ENCODE measurements around the gene SGSH.

- TF ChIP-seq PATZ1 (CRISPR knock-in tag; IDR thresholded peaks at IDR 0.05; ENCODE audit: borderline replicate concordance) = no peak
- no peak for TF ChIP-seq ISL1 (CRISPR knock-in tag; IDR thresholded peaks at IDR 0.05)
- no peak for TF ChIP-seq ZNF565 (CRISPR knock-in tag; conservative IDR thresholded peaks at IDR 0.05; ENCODE audit: low read depth)
- no peak for TF ChIP-seq ARNTL (CRISPR knock-in tag; IDR thresholded peaks at IDR 0.05; ENCODE audit: borderline replicate concordance, low read depth)
- no peak for TF ChIP-seq ZFP3 (CRISPR knock-in tag; IDR thresholded peaks at IDR 0.05)
- TF ChIP-seq RARB (CRISPR knock-in tag; IDR thresholded peaks at IDR 0.05) = no peak
- TF ChIP-seq BACH2 (CRISPR knock-in tag; IDR thresholded peaks at IDR 0.05; ENCODE audit: borderline replicate concordance) = no peak
- TF ChIP-seq ZNF8 (CRISPR knock-in tag; IDR thresholded peaks at IDR 0.05) = no peak
- TF ChIP-seq PPARA (CRISPR knock-in tag; IDR thresholded peaks at IDR 0.05; ENCODE audit: borderline replicate concordance) = no peak
- no peak for TF ChIP-seq CREB5 (CRISPR knock-in tag; IDR thresholded peaks at IDR 0.05; ENCODE audit: low read depth)
- no peak for TF ChIP-seq ZNF70 (CRISPR knock-in tag; IDR thresholded peaks at IDR 0.05)
- TF ChIP-seq CSDC2 (CRISPR knock-in tag; IDR thresholded peaks at IDR 0.05) = no peak
- no peak for TF ChIP-seq TSHZ2 (CRISPR knock-in tag; IDR thresholded peaks at IDR 0.05)
Observed at GRCh38 chr17:80169107-80169506, 51.0 kb downstream of the SGSH start.

Data from SK-N-SH treated with all-trans-retinoic acid at 6 μM for 48 hours (cell line).